Measurements from ENCODE around the gene DENND1A.
"Not testable (repeated sequence)": the region's sequence is repeated elsewhere in the genome, so short reads cannot be mapped to it uniquely, and the experiment has no call there.

Gene DENND1A

DNA sequence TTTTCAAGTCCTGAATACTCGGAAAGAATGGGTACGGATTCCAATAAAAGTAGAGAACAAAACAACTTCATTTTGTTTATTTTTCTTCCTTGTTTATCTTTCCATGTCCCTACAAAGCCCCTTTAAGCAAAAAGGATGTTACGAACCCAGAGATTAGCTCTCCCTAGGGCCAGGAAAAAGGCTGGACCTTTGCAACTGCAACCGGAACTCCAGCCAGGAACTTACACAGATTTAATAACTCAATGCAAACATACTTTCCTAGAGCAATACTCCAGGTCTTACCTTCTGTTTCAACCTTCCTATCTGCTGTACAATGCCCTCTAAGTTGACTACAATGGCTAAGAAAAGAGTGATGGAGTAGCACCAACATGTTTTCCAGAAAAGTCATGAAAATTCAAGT is 7.0 kb downstream of the DENND1A start:
- DNase-seq (ENCODE audit: low read depth), result no peak
- no peak for TF ChIP-seq CTCF (conservative IDR thresholded peaks at IDR 0.05; ENCODE audit: low read depth, low read length)
- no peak overlapping the region for H3K4me3 ChIP-seq (ENCODE audit: low read length)

- no peak for DNase-seq (ENCODE audit: low read depth)
- no peak for TF ChIP-seq CTCF (conservative IDR thresholded peaks at IDR 0.05; ENCODE audit: low read depth, low read length)
Observed at GRCh38 chr9:123922431-123922830, 7.5 kb downstream of the DENND1A start.

GRCh38 chr9:123914517-123915196 is 15.3 kb downstream of the DENND1A start:
- H3K4me3 ChIP-seq (ENCODE audit: low read length), result no peak overlapping the region
- TF ChIP-seq CTCF (conservative IDR thresholded peaks at IDR 0.05; ENCODE audit: low read depth, low read length), result no peak
- DNase-seq (ENCODE audit: low read depth), result no peak

More at GRCh38 chr9:123922431-123922830, 7.5 kb downstream of the DENND1A start:
- H3K4me3 ChIP-seq (ENCODE audit: low read length), result no peak overlapping the region

DNA sequence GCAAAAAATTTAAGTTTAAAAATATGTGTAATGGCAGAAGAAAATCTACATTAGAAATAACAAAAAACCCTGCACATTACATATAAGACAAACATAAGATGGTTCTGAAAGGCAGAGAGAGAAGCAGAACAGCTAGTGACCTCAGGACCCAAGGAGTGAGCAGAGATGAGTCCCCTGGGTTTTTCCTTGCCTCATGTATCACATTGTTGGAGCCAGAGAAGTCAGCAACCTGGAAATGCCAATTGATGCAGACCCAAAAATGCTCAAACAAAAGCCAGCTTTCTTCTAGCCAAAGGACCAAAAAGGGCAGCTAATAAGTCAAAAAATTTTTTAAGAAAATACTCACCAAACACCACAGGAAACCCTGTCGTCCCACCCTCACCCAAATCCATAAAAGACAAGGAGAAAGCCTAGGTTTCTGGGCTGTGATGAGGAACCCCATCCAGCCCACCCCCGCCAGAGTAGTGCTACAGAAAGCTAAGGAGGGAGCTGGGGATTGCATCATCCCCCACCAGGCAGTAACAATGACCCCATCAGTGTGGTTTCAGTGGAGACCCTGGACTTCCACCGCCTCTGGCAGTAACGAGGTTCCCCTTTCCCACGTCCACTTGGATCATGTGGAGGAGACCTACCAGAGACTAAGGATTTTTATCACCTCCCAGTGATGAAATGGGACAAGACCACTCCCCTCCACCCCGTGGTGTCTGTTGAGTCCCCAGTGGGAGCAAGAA is 17.6 kb downstream of the DENND1A start:
- DNase-seq (ENCODE audit: low read depth), result no peak
- no peak for TF ChIP-seq CTCF (conservative IDR thresholded peaks at IDR 0.05; ENCODE audit: low read depth, low read length)
- H3K4me3 ChIP-seq (ENCODE audit: low read length), result no peak overlapping the region

DNA sequence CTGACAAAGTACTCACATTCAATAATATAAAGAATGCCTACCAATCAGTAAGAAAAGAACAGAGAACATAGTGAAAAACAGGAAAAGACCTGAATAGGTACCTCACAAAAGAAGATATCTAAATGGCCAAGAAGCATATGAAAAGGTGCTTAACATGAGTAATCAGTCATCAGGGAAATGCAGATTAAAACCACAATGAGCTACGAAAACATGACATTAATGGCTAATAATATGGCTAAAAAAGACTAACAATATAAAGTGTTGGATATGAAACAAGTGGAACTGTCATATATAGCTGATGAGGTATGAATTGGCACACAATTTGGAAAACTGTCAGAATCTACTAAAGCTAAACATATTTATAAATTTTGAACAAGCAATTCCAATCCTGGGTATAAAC is 18.9 kb downstream of the DENND1A start:
- H3K4me3 ChIP-seq (ENCODE audit: low read length), result no peak overlapping the region
- DNase-seq (ENCODE audit: low read depth), result no peak
- TF ChIP-seq CTCF (conservative IDR thresholded peaks at IDR 0.05; ENCODE audit: low read depth, low read length), result no peak

- DNase-seq (ENCODE audit: low read depth); H3K4me3 ChIP-seq (ENCODE audit: low read length): not testable (repeated sequence)
Observed at GRCh38 chr9:123909192-123909591, 20.7 kb downstream of the DENND1A start.

- H3K4me3 ChIP-seq (ENCODE audit: low read length); DNase-seq (ENCODE audit: low read depth): not testable (repeated sequence)
Observed at GRCh38 chr9:123903550-123903949, 26.4 kb downstream of the DENND1A start.

- no peak for TF ChIP-seq CTCF (conservative IDR thresholded peaks at IDR 0.05; ENCODE audit: low read depth, low read length)
- no peak overlapping the region for H3K4me3 ChIP-seq (ENCODE audit: low read length)
- no peak for DNase-seq (ENCODE audit: low read depth)
Observed at GRCh38 chr9:123894822-123895221, 35.1 kb downstream of the DENND1A start.

All from retinal pigment epithelial cell (primary cell).